ENCODE results near the gene NPR3.

The NPR3 gene

DNA sequence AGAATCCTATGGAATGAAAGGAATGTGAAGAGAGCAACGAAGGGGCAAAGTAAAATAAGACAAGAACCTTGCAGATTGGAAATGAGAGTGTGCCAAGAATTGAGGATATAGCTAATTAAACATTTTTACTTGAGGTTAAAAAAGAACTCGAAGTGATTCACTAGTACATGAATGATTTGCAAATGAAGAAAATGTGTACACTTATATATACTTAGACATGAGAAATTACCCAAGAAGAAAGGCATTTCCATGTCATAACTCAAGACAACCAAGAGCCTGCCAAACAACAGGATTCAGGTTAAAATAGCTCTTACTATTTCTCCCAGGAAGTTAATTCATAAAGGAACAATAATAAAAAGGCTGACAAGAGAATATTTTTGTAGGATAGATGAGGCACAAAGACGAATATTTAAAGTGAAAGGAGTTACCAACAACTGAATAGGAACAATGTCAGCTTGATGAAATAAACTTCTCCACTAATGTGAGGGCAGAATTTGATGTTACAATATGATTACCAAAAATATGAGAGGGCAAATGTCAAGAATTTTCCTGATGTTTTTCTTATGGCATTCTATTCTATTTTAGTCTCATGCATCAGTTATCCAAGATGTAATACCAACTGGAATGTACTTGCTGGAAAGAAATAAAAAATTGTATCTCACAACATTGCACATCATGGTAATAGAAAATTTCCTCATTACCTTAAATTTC lies 18.9 kb upstream of the NPR3 start:
- no peak for TF ChIP-seq ZNF274 (IDR thresholded peaks at IDR 0.05; ENCODE audit: low read depth, low read length)
- TF ChIP-seq YY1 (IDR thresholded peaks at IDR 0.05; ENCODE audit: insufficient read depth, insufficient read length), result no peak
- H3K4me3 ChIP-seq (ENCODE audit: insufficient read length, low read depth), result no peak overlapping the region
- no peaks in the 10 kb centered on the region for H3K9me3 ChIP-seq (ENCODE audit: insufficient read depth, low read length)
- H3K27me3 ChIP-seq (ENCODE audit: insufficient read depth, insufficient read length), result no peaks in the 10 kb centered on the region
- no peaks in the 10 kb centered on the region for H3K4me1 ChIP-seq (ENCODE audit: insufficient read depth, insufficient read length)
- H3K9ac ChIP-seq (ENCODE audit: insufficient read length, low read depth), result no peak overlapping the region
- no peaks in the 10 kb centered on the region for H3K36me3 ChIP-seq (ENCODE audit: insufficient read depth, insufficient read length, low read length)
- no peak for DNase-seq (ENCODE audit: low read depth, low spot score)

- DNase-seq (ENCODE audit: low read depth, low spot score), result no peak
- TF ChIP-seq ZNF274 (IDR thresholded peaks at IDR 0.05; ENCODE audit: low read depth, low read length), result no peak
- TF ChIP-seq YY1 (IDR thresholded peaks at IDR 0.05; ENCODE audit: insufficient read depth, insufficient read length), result no peak
- no peak for TF ChIP-seq SUZ12 (IDR thresholded peaks at IDR 0.05; ENCODE audit: extremely low read depth, insufficient read depth, insufficient read length)
Observed at GRCh38 chr5:32703957-32704356, 7.2 kb upstream of the NPR3 start.

GRCh38 chr5:32707418-32707997 lies 3.6 kb upstream of the NPR3 start:
- TF ChIP-seq YY1 (IDR thresholded peaks at IDR 0.05; ENCODE audit: insufficient read depth, insufficient read length), result no peak
- no peak for TF ChIP-seq ZNF274 (IDR thresholded peaks at IDR 0.05; ENCODE audit: low read depth, low read length)
- no peak for TF ChIP-seq SUZ12 (IDR thresholded peaks at IDR 0.05; ENCODE audit: extremely low read depth, insufficient read depth, insufficient read length)
- no peaks in the 10 kb centered on the region for H3K9me3 ChIP-seq (ENCODE audit: insufficient read depth, low read length)
- no peak overlapping the region for H3K4me3 ChIP-seq (ENCODE audit: insufficient read length, low read depth)
- H3K36me3 ChIP-seq (ENCODE audit: insufficient read depth, insufficient read length, low read length), result no peaks in the 10 kb centered on the region
- H3K27me3 ChIP-seq (ENCODE audit: insufficient read depth, insufficient read length), result peaks cover 42% of the 10 kb centered on the region
- H3K9ac ChIP-seq (ENCODE audit: insufficient read length, low read depth), result no peak overlapping the region
- no peak for DNase-seq (ENCODE audit: low read depth, low spot score)
- H3K4me1 ChIP-seq (ENCODE audit: insufficient read depth, insufficient read length), result peaks cover 6% of the 10 kb centered on the region

More at GRCh38 chr5:32703957-32704356, 7.2 kb upstream of the NPR3 start:
- Histone ChIP-seq H3K36me3 (ENCODE audit: insufficient read depth, insufficient read length, low read length) (no peaks in the 10 kb centered on the region), H3K9me3 (ENCODE audit: insufficient read depth, low read length) (no peaks in the 10 kb centered on the region), H3K4me1 (ENCODE audit: insufficient read depth, insufficient read length) (peaks cover under 1% of the 10 kb centered on the region), H3K4me3 (ENCODE audit: insufficient read length, low read depth) (no peak overlapping the region), H3K9ac (ENCODE audit: insufficient read length, low read depth) (no peak overlapping the region), H3K27me3 (ENCODE audit: insufficient read depth, insufficient read length) (peaks cover 7% of the 10 kb centered on the region)

- TF ChIP-seq ZNF274 (IDR thresholded peaks at IDR 0.05; ENCODE audit: low read depth, low read length) (no peak), SUZ12 (IDR thresholded peaks at IDR 0.05; ENCODE audit: extremely low read depth, insufficient read depth, insufficient read length) (no peak), YY1 (IDR thresholded peaks at IDR 0.05; ENCODE audit: insufficient read depth, insufficient read length) (no peak)
- Histone ChIP-seq H3K9ac (ENCODE audit: insufficient read length, low read depth) (peak overlapping the region; percentile 32), H3K4me1 (ENCODE audit: insufficient read depth, insufficient read length) (peaks cover 9% of the 10 kb centered on the region), H3K4me3 (ENCODE audit: insufficient read length, low read depth) (no peak overlapping the region), H3K9me3 (ENCODE audit: insufficient read depth, low read length) (no peaks in the 10 kb centered on the region), H3K27me3 (ENCODE audit: insufficient read depth, insufficient read length) (peaks cover 56% of the 10 kb centered on the region), H3K36me3 (ENCODE audit: insufficient read depth, insufficient read length, low read length) (no peaks in the 10 kb centered on the region)
- no peak for DNase-seq (ENCODE audit: low read depth, low spot score)
Observed at GRCh38 chr5:32708949-32709348, 2.2 kb upstream of the NPR3 start.

DNA sequence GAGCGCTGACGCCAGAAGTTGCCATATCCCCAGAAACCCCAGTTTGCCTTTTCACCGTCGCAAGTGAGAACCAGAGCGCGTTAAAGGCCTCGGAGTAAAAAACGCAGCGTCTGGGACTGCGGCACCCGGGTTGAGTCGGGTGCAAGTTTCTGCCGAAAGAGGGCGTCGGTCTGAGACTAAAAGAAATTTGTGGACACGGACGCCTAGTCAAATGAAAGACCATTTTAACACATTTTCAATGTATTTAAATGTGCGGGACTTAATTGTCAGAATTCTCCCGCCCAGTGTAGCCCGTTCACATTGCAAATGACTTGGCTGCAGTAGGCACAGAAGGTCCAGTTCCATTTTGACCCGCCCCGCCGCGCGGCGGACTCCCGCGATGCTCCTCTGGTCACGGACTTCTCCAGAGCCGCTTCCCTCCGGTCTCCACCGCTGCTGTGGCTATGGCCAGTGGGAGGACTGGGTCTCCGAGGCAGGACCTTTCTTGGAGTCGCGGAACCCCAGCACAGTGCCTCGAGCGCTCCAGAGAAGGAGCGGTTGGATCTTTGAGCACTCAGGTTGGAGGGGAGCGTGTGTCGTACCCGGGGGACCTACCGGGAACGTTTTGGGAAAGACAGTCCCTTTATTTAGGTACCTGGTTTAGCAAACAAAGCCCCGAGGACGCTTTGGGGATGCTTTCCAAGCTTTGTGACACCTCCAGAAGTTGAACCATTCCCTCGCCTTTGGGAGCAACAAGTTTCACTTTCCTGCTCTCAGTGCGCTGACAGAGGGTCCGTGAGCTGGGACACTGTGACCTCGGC lies 1.2 kb upstream of the NPR3 start:
- Histone ChIP-seq H3K36me3 (ENCODE audit: insufficient read depth, insufficient read length, low read length) (no peaks in the 10 kb centered on the region), H3K9ac (ENCODE audit: insufficient read length, low read depth) (peak overlapping the region; percentile 32), H3K4me3 (ENCODE audit: insufficient read length, low read depth) (peak overlapping the region; percentile 31), H3K4me1 (ENCODE audit: insufficient read depth, insufficient read length) (peaks cover 9% of the 10 kb centered on the region), H3K9me3 (ENCODE audit: insufficient read depth, low read length) (no peaks in the 10 kb centered on the region), H3K27me3 (ENCODE audit: insufficient read depth, insufficient read length) (peaks cover 66% of the 10 kb centered on the region)
- TF ChIP-seq YY1 (IDR thresholded peaks at IDR 0.05; ENCODE audit: insufficient read depth, insufficient read length), result no peak
- no peak for TF ChIP-seq SUZ12 (IDR thresholded peaks at IDR 0.05; ENCODE audit: extremely low read depth, insufficient read depth, insufficient read length)
- no peak for TF ChIP-seq ZNF274 (IDR thresholded peaks at IDR 0.05; ENCODE audit: low read depth, low read length)
- no peak for DNase-seq (ENCODE audit: low read depth, low spot score)

GRCh38 chr5:32711362-32711680 lies 200 bp downstream of the NPR3 start:
- Histone ChIP-seq H3K27me3 (ENCODE audit: insufficient read depth, insufficient read length) (peaks cover 80% of the 10 kb centered on the region), H3K9ac (ENCODE audit: insufficient read length, low read depth) (no peak overlapping the region), H3K4me1 (ENCODE audit: insufficient read depth, insufficient read length) (peaks cover 9% of the 10 kb centered on the region), H3K36me3 (ENCODE audit: insufficient read depth, insufficient read length, low read length) (no peaks in the 10 kb centered on the region), H3K9me3 (ENCODE audit: insufficient read depth, low read length) (no peaks in the 10 kb centered on the region), H3K4me3 (ENCODE audit: insufficient read length, low read depth) (no peak overlapping the region)
- no peak for DNase-seq (ENCODE audit: low read depth, low spot score)
- TF ChIP-seq ZNF274 (IDR thresholded peaks at IDR 0.05; ENCODE audit: low read depth, low read length), result no peak
- no peak for TF ChIP-seq YY1 (IDR thresholded peaks at IDR 0.05; ENCODE audit: insufficient read depth, insufficient read length)
- TF ChIP-seq SUZ12 (IDR thresholded peaks at IDR 0.05; ENCODE audit: extremely low read depth, insufficient read depth, insufficient read length), result no peak
